SKM-1 treated with dmso at 0.1 percent for 144 hours (cell line): Measurements from ENCODE around the gene SLC6A3.

ENCODE experiments used
- DNase-seq: peaks from one replicate; lab custom pipeline; 2025; ENCODE audit not compliant: unreplicated experiment; lab: John Stamatoyannopoulos, UW

SLC6A3 gene

DNA sequence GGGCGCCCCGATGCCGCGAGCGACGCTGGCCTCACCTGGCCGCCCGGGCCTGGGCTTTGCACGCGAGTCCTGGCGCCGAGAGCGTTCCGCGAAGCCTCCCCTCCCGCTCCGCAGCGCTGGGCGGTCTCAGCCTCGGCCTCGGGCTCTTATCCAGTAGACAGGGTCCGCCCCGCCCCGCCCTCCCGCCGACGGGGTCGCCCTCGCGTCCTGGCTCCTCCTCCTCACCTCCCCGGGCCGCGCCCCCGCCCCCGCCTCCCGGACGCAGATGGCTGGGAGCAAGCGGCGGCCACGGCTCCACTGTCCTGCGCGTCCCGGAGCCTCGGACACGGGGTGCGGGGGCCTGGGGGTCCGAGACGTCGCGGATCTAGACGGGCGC is at the start of gene SLC6A3:
SLC6A3 (minus strand) TSS at position 128 of the 376 bp plus-strand sequence. CDS start 2,243 bp downstream, outside the sequence.
- no peak for DNase-seq

DNA sequence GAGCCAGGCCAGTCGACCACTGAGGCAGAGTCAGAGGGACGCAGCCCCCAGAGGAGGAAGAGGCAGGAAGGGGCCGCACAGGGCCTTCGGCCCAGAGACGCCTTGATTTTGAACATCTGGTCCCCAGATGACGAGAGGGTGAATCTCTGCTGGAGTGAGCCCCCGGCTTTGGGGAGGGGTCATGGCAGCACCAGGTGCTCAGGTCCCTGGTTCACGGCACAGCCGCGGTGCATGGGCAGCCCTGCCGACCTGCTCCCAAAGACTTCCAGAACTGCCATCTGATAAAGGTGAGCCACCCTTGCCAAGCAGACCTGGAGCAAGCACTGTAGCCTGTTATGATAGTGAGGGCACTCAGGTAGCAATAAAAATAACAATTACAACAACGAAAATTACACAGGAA is 48.7 kb upstream of the SLC6A3 start:
- no peak for DNase-seq

DNA sequence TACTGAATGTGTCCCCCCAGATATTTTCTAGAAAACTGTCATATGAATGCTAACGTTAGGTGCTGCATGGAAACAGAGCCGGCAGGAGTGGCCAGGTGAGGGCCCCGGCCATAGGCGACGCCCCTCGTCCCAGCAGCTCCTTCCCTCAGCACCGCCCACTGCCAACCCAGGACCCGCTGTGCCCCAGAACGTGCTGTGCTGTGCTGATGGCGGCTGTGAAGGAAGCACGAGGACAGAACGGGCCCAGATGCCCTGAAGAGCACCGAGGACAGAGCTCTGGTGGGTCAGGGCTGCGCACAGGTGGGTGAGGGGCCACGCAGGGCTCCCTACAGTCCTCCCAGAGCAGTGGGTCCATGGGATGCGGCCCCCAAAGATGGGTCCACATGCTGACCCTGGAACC is 48.2 kb upstream of the SLC6A3 start:
- DNase-seq, result no peak

DNA sequence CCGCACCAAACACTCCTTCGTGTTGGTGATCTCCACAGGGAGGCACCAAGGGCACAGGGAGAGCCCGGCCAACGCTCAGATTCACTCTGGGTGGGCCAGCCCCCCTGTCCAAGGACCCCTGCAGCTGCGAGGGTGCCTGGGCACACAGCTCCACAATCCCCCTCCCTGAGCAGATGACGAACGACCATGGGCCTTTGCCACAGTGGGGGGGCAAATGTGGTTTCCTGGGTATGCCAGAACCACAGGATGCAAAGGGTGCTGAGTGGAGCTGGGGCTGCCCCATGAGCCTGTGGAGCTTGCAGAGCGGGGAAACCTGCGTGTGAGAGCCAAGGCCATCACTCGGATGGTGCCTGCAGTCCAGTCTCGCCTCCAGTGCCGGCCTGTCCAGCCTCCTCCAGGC is 47.5 kb upstream of the SLC6A3 start:
- no peak for DNase-seq

DNA sequence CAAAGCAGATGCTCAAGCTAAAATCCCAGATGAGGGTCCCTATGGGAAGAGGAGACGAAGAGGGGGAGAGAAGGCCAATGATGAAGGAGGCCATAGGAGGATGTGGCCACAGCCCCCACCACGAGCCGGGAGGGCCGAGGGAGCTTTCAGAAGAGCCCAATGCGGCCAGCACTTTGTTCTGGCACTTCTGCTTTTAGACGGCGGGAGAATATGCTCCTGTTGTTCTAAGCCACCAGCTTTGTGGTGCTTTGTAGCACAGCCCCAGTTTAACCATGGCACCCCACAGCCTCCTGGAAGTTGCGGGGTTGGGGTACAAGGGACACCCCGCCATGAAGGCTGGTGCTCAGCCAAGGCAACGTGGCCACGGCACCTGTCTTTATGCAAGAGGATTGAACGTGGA is 45.1 kb upstream of the SLC6A3 start:
- no peak for DNase-seq

DNA sequence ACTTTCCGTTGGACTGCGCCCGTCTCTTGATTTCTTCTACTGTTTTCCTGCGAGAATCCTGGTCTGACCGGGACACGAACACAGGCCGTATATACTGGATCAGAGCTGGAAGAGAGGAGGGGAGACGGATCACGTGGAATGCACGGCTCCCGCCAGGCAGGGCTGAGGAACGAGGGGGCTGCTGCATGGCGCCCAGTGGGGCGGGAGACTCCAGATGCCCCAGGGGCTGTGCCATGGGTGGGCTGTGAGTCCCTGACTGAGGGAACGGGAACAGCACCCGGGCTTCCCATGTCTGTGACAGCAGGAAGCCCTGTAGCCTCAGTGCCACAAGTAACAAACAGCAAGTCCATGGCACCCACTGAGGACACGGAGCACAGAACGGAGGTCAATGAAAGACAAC is 44.5 kb upstream of the SLC6A3 start:
- DNase-seq, result no peak

DNA sequence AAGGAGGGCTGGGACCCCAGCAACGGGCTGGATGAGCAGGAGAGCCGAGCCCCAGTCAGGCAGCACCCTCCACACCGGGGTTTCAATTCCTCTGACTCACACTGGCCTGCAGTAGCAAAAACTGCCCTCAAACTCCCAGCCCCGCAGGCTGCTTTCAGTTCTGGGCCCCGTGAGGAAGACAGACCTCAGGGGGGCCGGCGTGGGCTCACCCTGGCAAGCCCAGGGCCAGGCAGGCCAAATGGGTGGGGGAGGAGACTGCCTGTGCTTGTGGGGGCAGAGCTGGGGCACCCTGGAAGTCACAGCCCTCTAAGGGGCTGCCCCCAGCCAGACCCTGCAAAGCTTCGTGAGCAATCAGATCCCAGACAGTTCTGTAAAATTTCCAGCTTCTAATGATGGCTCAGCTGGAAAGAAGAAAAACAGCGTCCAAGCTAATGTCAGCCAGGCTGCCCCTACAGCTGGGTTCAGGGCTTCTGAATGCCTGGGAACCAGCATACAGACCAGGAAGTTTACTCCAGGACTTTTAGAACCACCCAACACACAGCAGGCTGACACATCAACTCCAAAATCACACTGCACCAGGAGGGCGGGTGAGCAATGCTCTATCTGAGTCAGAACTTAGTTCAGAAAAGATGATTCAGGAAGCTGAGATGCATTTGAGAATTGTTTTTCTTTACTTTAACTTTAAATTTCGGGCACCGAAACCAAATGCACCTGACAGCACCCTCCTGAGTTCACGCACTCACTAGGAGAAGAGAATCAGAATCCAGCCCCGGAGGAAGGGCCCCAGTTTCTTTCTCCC is 43.8 kb upstream of the SLC6A3 start:
- DNase-seq, result no peak

DNA sequence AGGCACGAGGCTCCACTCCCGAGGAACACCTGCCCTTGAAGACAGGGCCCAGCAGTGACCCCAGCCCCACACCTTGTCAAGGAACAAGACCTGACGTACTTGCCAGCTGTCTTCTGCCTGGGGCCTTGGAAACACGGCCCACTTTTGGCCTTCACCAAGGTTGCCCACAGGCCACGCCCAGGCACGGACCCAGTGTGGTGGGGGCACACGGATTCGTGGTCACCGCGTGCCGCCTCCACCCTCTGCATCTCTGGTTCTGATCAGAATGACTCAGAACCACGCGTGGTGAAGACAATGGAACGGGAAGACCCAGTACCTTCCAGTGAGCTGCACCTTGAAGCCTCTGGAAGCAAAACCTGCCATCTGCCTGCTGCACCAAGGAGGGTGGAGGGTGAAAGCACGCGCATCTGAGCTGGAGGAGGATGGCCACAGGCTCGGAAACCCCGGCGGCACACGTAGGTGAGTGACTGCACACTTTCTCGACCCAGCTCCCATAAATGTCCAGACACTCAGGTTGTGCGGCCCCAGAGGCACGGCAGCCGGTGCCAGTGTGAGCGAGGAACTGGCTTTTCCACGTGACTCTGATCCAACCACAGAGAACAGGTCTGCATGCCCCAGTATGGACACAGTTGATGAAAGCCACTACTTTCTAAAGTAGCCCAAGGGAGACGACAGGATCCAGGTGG is 42.0 kb upstream of the SLC6A3 start:
- no peak for DNase-seq

DNA sequence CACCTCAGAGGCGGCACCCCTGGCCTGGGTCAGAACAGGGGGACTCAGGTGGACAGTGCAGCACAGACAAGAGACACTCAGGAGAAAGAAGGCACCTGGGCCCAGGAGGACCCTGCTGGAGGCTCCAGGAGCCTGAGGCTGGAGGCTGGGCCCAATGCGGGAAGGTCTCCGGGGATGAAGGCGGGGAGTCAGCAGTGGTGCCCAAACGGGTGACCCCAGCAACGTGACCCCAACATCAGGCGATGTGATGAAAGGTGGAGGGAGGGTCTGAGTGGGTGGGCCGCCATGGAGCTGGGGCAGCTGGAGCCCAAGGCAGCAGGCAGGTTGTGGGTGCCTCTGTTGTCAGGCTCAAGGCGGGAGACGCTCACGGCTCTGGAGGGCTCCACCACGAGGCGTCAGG is 41.0 kb upstream of the SLC6A3 start:
- DNase-seq, result no peak

DNA sequence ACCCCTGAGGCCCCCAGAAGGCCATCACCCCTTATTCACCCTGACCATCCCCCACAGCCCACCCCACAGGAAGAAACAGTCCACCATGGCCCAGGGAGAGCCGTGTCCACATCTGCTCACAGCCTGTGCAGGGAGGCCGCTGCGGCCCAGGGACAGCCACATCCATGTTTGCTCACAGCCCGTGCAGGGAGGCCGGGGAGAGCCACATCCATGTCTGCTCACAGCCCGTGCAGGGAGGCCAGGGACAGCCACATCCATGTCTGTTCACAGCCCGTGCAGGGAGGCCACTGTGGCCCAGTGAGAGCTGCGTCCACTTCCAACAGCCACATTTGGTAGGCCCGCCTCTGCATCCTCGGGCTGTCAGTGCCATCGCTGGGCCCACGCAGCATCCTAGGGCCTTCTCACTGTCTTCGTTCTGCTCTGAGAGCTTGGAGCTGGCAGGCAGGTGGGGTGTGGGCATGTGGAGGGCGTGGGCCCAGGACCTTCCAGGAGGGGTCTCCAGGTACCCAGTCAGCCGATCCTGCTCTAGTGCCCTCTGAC is 40.4 kb upstream of the SLC6A3 start:
- no peak for DNase-seq

DNA sequence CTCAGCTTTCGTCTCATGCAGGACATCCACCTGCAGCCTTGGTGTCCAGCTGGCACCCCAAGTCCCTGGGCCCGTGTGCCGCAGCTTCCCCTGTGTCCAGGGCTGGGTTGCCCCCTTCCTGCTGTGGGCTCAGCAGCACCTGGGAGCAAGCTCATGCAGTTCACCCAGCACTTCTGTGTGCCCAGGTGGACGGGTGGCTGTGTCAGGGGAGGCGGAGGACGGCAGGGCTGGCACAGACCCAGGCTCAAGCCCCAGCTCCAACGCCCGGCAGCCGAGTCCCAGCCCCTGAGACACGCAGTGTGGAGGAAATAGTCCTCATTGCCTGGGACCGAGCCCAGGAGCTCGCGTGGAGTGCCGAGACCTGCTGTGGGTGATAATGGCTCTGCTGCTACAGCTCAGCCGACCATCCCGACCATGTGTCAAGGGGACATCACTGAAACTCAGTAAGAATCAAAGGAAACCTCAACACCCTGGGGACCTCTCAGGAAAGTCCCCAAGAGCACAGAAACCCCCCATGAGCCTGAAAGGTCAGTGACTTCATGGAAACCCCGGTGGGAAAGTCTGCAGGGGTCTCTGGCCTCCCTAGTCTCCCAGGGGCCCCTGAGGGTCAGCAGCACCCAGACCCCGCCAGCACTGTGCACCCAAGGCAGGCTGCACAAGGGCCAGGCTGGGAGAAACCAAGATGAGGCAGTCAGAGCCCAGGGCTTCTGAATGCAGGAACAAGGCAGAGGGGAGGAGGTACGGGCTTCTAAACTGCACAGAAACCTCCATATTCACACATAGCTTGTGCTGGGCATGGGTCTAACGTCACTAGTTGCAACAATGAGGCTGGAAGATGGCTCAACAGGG is 39.7 kb upstream of the SLC6A3 start:
- DNase-seq, result no peak

DNA sequence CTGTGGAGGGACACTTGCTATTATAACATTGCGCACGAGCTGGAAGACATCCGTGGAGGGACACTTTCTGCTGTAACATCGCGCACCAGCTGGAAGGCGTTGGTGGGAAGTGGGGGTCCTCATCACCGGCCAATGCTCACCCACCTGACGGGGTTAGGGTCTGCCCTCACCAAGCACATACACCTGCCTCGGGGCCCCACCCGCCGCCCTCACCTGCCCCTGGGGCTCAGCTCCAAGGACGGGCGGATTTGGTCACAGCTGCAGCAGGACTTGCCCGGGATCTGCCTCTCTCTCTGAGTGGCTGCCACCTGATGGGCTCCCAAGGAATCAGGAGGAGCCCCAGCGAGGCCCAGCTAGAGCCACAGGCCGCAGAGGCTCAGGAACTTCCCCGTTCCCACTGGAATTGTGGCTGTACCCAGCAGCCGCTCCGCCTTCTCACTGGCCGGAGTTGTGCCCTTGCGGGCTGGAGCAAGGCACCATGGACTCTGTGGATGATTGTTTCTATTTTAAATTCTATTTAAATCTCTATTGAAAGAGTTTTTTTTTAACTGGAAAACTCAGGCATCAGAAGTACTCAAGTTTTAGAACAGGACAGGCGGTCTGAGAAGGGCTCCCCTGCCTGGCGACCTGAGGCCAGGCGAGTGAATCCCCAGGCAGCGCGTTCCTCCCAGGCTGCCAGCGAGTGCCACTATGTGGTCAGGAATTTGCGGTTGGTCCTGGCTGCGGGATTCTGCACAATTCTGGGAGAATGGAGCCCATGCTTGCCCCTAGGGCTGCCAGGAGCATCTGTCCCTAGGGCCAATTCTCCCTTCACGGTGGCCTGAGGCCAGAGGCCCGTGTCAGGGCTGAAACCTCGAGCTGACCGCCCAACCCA is 38.9 kb upstream of the SLC6A3 start:
- no peak for DNase-seq

DNA sequence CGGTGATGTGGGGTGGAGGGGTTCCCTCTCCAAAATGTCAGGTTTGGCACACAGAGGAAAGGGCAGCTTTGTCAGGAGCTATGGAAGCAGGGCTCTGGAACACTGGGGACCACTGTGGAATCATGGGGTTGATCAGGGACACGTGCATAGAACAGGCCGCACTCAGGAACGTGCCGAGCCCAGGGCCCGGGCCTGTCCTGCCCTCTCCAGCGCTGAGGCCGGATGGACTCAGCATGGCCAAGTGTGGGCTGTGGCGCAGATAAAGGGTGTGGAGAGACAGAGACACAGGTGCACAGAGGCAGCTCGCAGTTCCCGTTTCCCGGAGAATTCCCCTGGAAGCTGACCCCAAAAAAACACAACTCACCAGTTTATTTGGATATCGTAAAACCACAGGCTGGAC is 37.8 kb upstream of the SLC6A3 start:
- no peak for DNase-seq

DNA sequence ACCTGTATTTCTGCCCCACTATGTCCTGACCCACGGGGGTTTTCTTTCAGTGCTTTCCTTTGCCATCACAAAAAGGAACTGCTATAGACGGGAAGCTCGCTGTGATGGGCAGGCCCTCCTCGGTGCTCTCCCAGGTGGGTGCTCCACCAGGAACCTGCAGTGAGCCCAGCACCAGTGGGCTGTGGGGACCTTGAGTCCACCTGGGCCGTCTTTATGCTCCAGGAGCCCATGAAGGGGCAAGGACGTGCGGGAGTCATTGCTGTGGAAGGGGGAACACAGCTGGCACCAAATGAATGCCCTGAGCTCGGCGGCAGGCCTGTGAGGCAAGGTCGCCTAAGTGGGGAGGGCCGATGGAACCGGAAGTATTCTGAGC is 36.7 kb upstream of the SLC6A3 start:
- no peak for DNase-seq

DNA sequence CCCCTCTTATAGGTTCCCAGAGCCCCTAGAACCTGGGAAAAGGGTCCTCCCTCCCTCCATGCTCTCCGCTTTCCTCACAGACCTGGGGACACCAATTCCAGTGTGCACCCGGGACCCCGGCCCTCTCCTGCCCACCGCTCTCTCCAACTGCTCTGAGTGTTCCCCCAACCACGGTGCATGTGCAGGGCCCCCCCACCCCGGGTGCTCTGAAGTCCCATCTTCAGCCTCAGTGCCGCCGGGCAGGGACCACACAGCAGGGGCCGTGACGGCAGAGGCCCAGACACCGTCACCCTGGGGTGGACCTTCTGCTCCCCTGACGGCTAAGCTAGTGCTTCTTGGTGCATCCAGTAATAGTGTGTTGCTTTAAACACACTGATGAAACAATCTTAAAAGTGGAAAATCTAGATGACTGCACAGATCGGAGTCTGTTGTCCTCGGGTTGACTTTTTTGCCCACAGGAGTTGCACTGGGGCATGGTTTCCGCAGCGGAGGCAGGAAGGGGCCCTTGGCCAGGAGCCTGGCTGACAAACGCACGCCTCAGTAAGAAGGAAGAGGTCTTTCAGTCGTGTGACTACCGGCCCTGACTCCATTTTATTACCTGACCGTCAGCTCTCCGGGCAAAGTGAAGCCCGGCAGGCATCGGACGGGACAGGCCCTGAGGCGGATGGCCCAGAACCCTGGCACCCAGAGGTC is 36.2 kb upstream of the SLC6A3 start:
- DNase-seq, result no peak

DNA sequence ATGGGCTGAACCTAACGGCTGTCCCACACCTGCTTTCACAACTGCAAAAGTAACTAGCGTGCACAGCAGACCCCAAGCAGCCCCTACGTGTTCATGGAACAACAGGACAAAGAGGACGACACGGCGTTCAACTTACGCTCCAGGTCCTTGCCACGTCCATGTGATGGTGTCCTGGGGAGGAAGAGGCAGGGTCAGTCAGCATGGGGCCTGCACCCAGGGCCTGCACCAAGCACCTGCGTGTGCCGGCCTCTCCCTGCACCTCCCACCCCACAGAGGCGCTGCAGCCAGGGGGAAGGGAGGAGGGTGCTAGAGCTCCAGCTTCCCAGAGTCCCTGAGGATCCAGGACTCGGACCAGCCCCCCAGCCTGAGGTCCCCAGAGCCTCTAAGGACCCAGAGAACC is 35.6 kb upstream of the SLC6A3 start:
- DNase-seq, result no peak

DNA sequence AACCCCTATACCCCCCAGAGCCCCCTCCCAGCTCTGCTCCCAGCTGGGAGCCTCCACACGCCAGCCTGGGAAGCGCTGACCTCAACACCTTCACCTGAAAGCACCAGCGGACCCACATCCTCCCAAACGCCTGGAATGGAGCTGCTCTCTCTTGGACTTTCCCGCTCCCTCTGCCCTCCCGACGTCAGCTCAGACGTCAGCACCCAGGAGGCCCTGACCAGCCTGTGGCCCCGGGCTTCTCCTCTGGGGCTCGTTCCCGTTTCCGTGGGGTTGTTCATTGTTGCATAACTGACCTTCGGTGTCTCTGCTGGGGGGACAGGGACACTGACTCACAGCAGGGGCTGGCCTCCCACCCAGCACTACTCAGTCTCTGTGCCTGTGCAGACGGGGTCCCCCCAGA is 35.0 kb upstream of the SLC6A3 start:
- peak; percentile 19 for DNase-seq

DNA sequence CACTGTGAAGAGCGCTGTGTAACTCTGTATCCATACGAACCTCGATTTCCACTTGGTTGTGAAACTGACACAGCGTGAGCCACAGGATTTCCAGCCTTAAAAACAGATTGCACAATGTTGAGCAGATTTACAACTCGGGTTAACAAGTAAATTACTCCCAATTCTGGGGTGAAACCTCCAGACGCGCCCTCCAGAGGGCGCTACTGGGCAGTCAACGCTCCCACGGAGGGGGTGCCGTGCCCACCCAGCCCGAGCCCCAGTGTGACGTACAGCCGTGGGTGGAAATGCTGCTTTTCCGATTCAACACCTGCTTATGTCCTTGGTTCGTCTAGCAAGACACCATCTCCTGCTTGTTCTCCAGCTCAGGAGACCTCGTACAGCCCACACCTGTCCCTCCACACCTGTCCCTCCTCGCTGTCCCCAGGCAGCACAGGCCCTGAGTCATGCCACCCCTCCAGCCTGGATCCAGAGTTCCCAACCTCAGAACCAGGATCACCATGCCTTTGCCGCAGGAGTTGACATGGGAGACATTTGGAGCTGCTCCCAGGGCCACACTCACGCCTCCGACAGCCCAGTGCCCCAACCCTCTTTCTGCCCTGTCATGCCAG is 34.4 kb upstream of the SLC6A3 start:
- DNase-seq, result peak; percentile 69

DNA sequence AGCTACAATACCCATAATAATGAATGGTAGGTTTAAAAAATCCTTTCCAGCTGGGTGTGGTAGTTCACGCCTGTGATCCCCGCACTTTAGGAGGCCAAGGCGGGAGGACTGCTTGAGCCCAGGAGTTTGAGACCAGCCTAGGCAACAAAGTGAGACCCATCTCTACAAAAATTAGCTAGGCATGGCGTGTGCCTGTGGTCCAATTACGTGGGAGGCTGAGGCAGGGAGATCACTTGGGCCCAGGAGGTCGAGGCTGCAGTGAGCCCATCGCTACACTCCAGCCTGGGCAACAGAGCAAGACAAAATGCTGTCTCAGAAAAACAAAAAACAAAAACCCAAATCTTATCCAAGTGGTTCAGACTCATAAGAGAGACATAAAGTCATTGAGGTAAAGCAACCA is 33.8 kb upstream of the SLC6A3 start:
- DNase-seq, result no peak
